GM18861 (cell line): ENCODE data around the gene NFASC.

Experiments used
- ATAC-seq: cut with Tn5 transposase; IDR thresholded peaks from one replicate; pipeline ENCODE4 v1.9.1; 2021; ENCODE audit not compliant: unreplicated experiment

Gene NFASC

GRCh38 chr1:204979306-204979705, 108.6 kb downstream of the NFASC start:
- ATAC-seq: no peak

- no peak for ATAC-seq
These were observed 109.4 kb downstream of the NFASC start for GRCh38 chr1:204979891-204980649.

- ATAC-seq: no peak
These were observed 110.3 kb downstream of the NFASC start for GRCh38 chr1:204980840-204981405.

GRCh38 chr1:204983136-204983535, 112.5 kb downstream of the NFASC start:
- ATAC-seq: no peak

- no peak for ATAC-seq
These were observed 113.2 kb downstream of the NFASC start for GRCh38 chr1:204983881-204984280.

- ATAC-seq: no peak
These were observed 113.8 kb downstream of the NFASC start for GRCh38 chr1:204984499-204984898.

- ATAC-seq: no peak
These were observed 115.5 kb downstream of the NFASC start for GRCh38 chr1:204986181-204986580.

GRCh38 chr1:204987689-204988088, 117.0 kb downstream of the NFASC start:
- no peak for ATAC-seq

GRCh38 chr1:204988196-204988595, 117.5 kb downstream of the NFASC start:
- ATAC-seq: no peak

- ATAC-seq: no peak
These were observed 118.8 kb downstream of the NFASC start for GRCh38 chr1:204989266-204990058.

- ATAC-seq: no peak
These were observed 119.5 kb downstream of the NFASC start for GRCh38 chr1:204990059-204990664.

- ATAC-seq: no peak
These were observed 120.2 kb downstream of the NFASC start for GRCh38 chr1:204990721-204991341.

GRCh38 chr1:204991342-204991844, 120.7 kb downstream of the NFASC start:
- ATAC-seq: no peak

GRCh38 chr1:204992201-204992997, 121.7 kb downstream of the NFASC start:
- no peak for ATAC-seq

- ATAC-seq: no peak
These were observed 122.3 kb downstream of the NFASC start for GRCh38 chr1:204992998-204993314.

- ATAC-seq: no peak
These were observed 123.6 kb downstream of the NFASC start for GRCh38 chr1:204994086-204994862.

GRCh38 chr1:204996981-204997380, 126.3 kb downstream of the NFASC start:
- no peak for ATAC-seq

GRCh38 chr1:204997591-204998355, 127.1 kb downstream of the NFASC start:
- no peak for ATAC-seq

GRCh38 chr1:205001162-205001561, 130.5 kb downstream of the NFASC start:
- no peak for ATAC-seq
